GM10847 (cell line): ENCODE measurements around the gene SPDYE17.
"Not testable (repeated sequence)": the region's sequence is repeated elsewhere in the genome, so short reads cannot be mapped to it uniquely, and the experiment has no call there.

Experiments
- POLR2A ChIP-seq: IDR thresholded peaks from 2 replicates; pipeline ENCODE4 v1.6.1; 2011; ENCODE audit not compliant: insufficient read length; ENCODE audit errors: extremely low read depth

Gene SPDYE17

GRCh38 chr7:77032261-77032660 lies at the start of gene SPDYE17:
TSS of gene SPDYE17 (minus strand) at chr7:77032361. CDS start at chr7:77030570, 1,791 bp downstream.
- not testable (repeated sequence) for TF ChIP-seq POLR2A

GRCh38 chr7:77062557-77062956 lies 30.4 kb upstream of the SPDYE17 start, which contains the start of gene SPDYE18:
TSS of gene SPDYE18 (minus strand) at chr7:77062558. CDS start at chr7:77060512, 2,046 bp downstream.
- not testable (repeated sequence) for TF ChIP-seq POLR2A

DNA sequence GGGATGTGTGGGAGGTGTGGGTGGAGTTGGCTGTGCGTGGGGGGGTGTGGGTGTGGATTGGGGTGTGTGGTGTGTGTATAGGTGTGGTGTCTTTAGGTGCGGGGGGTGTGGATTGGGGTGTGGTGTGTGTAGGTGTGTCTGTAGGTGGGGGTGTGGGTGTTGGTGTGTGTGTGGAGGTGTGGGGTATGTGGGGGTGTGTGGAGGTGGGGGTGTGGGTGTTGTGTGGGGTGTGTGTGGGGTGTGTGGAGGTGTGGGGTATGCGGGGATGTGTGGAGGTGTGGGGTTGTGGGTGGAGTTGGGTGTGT lies 33.9 kb downstream of the SPDYE17 start:
- no peak for TF ChIP-seq POLR2A

DNA sequence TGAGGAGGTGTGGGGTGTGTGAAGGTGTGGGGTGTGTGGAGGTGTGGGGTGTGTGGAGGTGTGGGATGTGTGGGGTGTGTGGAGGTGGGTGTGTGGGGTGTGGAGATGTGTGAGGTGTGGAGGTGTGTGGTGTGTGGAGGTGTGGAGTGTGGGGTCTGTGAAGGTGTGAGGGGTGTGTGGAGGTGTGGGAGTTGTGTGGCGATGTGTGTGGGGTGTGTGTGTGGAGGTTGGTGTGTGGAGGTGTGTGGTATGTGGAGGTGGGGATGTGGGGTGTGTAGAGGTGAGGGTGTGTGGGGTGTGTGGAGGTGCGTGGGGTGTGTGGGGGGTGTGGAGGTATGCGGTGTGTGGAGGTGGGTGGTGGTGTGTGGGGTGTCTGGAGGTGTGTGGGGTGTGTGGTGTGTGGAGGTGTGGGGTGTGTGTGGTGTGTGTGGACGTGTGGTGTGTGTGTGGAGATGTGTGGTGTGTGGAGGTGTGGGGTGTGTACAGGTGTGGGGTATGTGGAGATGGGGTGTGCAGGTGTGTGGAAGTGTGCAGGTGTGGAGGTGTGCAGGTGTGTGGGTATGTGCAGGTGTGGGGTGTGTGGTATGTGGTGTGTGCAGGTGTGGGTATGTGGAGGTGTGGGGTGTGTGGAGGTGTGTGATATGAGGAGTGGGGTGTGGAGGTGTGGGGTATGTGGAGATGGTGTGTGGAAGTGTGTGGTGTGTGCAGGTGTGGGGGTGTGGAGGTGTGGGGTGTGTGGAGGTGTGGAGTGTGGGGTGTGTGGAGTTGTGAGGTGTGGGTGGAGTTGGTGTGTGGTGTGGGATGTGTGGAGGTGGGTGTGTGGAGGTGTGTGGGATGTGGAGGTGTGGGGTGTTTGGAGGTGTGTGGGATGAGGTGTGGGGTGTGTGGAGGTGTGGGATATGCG lies 34.5 kb downstream of the SPDYE17 start:
- TF ChIP-seq POLR2A: no peak
